ENCODE measurements around the gene WNT9A.

DNA sequence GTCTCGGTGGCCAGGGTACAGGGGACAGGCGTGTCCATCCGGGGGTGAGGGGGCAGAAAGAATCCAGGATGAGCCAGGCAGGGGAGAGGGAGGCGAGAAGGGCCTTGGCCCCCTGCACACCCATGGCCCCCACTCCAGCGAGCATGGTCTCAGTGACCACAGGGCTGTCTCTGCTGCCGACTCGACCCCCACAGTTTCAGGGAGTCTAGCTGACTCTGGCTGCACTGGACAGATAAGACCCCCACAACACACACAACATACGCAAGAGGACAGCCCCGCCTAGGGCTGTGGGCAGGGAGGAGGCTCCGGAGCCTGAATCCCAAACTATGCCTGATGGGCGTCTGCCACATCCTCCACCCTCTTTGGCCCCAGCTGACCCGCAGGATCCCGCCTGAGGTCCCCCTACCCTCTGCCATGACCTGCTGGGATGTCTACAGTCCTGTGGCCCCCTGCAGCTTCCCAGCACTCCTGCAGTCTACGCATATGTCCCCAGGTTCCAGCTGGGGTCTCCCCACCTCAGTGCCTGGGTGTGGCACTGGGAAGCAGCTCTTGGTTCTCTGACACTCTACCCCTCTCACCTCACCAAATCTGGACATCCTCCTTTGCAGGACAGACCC, 22.0 kb downstream of the WNT9A start:
- no peak for TF ChIP-seq POLR2A (IDR thresholded peaks at IDR 0.05; ENCODE audit: low read depth, low read length)
- no peak for TF ChIP-seq POLR2AphosphoS5 (IDR thresholded peaks at IDR 0.05; ENCODE audit: low read depth, low read length)
- no peak for TF ChIP-seq TAF1 (IDR thresholded peaks at IDR 0.05; ENCODE audit: borderline replicate concordance, low read depth, low read length)
